Measurements from ENCODE around the gene PCNX3.

Gene PCNX3

GRCh38 chr11:65599955-65600246 is 15.7 kb upstream of the PCNX3 start:
- no peak for TF ChIP-seq CTCF (IDR thresholded peaks at IDR 0.05; ENCODE audit: low read depth, low read length, missing control alignments)

DNA sequence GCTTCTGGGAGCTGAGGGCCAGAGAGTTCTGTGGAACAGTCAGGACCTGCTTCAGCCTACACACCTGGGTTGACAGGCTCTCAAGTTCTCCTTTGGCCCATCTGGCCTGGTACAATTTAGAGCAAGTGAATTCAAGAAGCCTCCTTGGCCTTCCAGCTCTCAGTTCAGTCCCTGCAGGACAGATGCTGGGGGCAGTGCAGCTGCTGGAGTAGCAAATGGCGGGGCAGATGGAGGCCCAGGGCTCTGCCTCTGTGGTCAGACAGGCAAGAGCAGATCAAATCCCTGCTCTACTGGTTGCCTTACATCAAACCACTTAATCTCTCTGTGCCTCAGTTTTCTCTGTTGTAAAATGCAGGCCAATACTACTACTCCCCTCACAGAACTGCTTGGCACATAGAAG is 11.3 kb upstream of the PCNX3 start:
- no peak for TF ChIP-seq CTCF (IDR thresholded peaks at IDR 0.05; ENCODE audit: low read depth, low read length, missing control alignments)
- H3K4me3 ChIP-seq (ENCODE audit: low read depth, low read length): no peak overlapping the region
- no peak for DNase-seq (ENCODE audit: low read depth)

More at GRCh38 chr11:65599955-65600246, 15.7 kb upstream of the PCNX3 start:
- H3K4me3 ChIP-seq (ENCODE audit: low read depth, low read length): no peak overlapping the region
- no peak for DNase-seq (ENCODE audit: low read depth)

GRCh38 chr11:65606876-65607613 is 8.5 kb upstream of the PCNX3 start:
- no peak overlapping the region for H3K4me3 ChIP-seq (ENCODE audit: low read depth, low read length)
- no peak for TF ChIP-seq CTCF (IDR thresholded peaks at IDR 0.05; ENCODE audit: low read depth, low read length, missing control alignments)
- DNase-seq (ENCODE audit: low read depth): no peak

DNA sequence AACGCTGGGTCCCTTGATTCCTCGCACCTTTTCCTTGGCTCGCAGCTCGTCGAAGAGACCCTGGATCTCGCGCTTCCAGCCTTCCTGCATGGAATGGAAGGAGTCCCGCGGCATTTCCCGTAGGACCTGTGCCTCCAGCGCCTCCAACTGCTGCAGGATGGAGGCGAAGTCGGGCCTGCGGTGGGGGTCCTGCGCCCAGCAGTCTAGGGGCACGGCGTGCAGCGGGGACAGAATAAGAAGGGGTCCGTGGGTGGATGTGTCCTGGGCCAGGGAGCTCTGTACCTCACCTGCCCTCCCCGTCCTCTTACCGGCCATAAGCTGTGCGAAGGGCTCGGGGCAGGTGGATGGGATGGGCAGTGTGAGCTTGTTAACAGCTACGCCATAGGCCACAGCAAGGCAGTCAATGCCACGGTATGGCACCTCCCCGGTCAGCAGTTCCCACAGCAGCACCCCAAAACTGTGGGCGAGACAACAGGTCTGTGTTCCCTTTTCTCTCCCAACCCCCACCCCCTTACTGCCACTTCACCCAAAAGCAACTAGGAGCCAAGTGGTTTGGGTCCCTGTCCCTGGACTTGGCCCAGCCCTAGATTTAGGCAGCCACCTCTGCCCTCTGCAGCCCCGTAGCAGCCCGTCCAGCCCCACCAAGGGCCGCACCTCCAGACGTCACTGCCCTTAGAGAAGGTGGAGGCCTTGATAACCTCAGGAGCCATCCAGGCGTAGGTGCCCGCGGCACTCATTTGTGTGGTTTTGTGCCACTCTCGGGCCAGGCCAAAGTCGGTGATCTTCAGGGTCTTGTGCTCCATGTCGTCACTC is 7.8 kb upstream of the PCNX3 start:
- no peak overlapping the region for H3K4me3 ChIP-seq (ENCODE audit: low read depth, low read length)
- no peak for TF ChIP-seq CTCF (IDR thresholded peaks at IDR 0.05; ENCODE audit: low read depth, low read length, missing control alignments)
- no peak for DNase-seq (ENCODE audit: low read depth)

DNA sequence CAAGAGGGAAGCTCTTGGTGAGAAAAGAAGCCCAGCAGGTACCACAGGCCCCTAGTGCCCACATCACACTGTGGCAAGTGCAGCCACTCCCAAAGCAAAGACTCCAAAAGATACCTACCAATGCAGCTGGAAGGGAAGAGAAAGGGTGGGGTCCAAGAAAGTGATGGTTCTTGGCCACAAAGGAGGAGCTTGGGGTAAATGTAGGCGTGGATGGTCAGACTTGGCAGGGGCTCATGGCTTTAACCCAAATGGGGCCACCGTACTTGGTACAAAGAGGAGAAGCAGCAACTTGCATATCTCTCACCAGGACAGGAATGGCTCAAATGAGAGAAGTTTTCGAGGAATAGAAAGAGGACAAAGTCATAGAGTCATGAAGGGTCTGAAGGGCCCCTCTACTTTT is 6.3 kb upstream of the PCNX3 start:
- H3K4me3 ChIP-seq (ENCODE audit: low read depth, low read length): no peak overlapping the region
- TF ChIP-seq CTCF (IDR thresholded peaks at IDR 0.05; ENCODE audit: low read depth, low read length, missing control alignments): no peak
- no peak for DNase-seq (ENCODE audit: low read depth)

DNA sequence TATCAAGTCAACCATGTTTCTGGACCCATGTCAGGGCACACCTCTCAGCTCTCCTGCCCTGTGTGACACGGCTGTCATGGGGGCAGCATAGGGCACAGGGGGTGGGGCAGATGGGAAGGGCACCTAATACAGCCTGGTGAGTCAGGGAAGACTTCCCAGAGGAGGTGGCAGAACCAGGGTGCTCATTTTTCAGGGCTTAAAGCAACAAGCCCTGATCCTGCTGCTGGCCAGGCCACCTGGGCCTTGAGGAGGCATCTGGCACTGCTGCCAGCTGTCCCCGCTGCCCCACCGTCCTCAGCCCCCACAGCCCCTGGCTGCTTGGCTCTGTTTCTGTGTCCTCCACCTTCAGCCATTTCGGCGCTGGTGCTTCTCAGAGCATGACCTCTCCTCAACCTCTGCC is 5.9 kb upstream of the PCNX3 start:
- no peak for TF ChIP-seq CTCF (IDR thresholded peaks at IDR 0.05; ENCODE audit: low read depth, low read length, missing control alignments)
- DNase-seq (ENCODE audit: low read depth): no peak
- H3K4me3 ChIP-seq (ENCODE audit: low read depth, low read length): no peak overlapping the region

Data from GM12864 (cell line).